Bone marrow (tissue), 2 donors: Measurements from ENCODE around the gene REPIN1.
"Not testable (repeated sequence)": the region's sequence is repeated elsewhere in the genome, so short reads cannot be mapped to it uniquely, and the experiment has no call there.

Experiments used
- DNase-seq, 2 donors: peaks; one replicate each; lab custom pipeline; 2025; lab: John Stamatoyannopoulos, UW

Gene REPIN1

GRCh38 chr7:150375662-150376521 lies 7.3 kb downstream of the REPIN1 start:
- no peak for DNase-seq

- DNase-seq: no peak
Observed at GRCh38 chr7:150376560-150376959, 7.9 kb downstream of the REPIN1 start.

GRCh38 chr7:150377196-150377595 lies 8.6 kb downstream of the REPIN1 start:
- DNase-seq: peak in 1 of 2 donors; percentile 7

GRCh38 chr7:150377635-150378034 lies 9.0 kb downstream of the REPIN1 start:
- DNase-seq: no peak

- DNase-seq: peak; percentile 18 to 43
Observed at GRCh38 chr7:150378115-150378852, 9.7 kb downstream of the REPIN1 start.

GRCh38 chr7:150378853-150379440 lies 10.3 kb downstream of the REPIN1 start, which contains the start of gene ZNF775:
Gene ZNF775, plus strand, starts transcription at chr7:150379330. Its CDS starts 9,141 bp downstream, at chr7:150388471.
- peak; percentile 71 to 88 for DNase-seq

- DNase-seq: no peak
Observed at GRCh38 chr7:150379441-150380379, 11.1 kb downstream of the REPIN1 start.

- no peak for DNase-seq
Observed at GRCh38 chr7:150380463-150380862, 11.8 kb downstream of the REPIN1 start.

GRCh38 chr7:150381096-150381495 lies 12.5 kb downstream of the REPIN1 start:
- no peak for DNase-seq

- no peak for DNase-seq
Observed at GRCh38 chr7:150381785-150382122, 13.1 kb downstream of the REPIN1 start.

- no peak for DNase-seq
Observed at GRCh38 chr7:150382123-150382843, 13.7 kb downstream of the REPIN1 start.

GRCh38 chr7:150382844-150383225 lies 14.2 kb downstream of the REPIN1 start:
- no peak for DNase-seq

GRCh38 chr7:150383710-150384397 lies 15.2 kb downstream of the REPIN1 start:
- no peak for DNase-seq

GRCh38 chr7:150384406-150385301 lies 16.0 kb downstream of the REPIN1 start:
- no peak for DNase-seq

GRCh38 chr7:150385302-150385723 lies 16.7 kb downstream of the REPIN1 start:
- no peak for DNase-seq

- DNase-seq: not testable (repeated sequence)
Observed at GRCh38 chr7:150385884-150386283, 17.3 kb downstream of the REPIN1 start.

GRCh38 chr7:150388306-150388705 lies 19.7 kb downstream of the REPIN1 start:
- no peak for DNase-seq

- peak in 1 of 2 donors; percentile 30 for DNase-seq
Observed at GRCh38 chr7:150388709-150389531, 20.3 kb downstream of the REPIN1 start.

- no peak for DNase-seq
Observed at GRCh38 chr7:150389532-150389816, 20.9 kb downstream of the REPIN1 start.
